Activated B cell treated with CpG ODN at 0.5 μM for 24 hours (primary cell): Measurements from ENCODE around the gene TNS2. TPM values are rescaled to one million over a fixed set of nuclear protein-coding genes. Genes with fewer than 3 reads are reported as not detected.
"Not testable (repeated sequence)": the region's sequence is repeated elsewhere in the genome, so short reads cannot be mapped to it uniquely, and the experiment has no call there.

Source experiments
- ATAC-seq: fragments of 200-7000 bp; cut with Tn5 transposase; one replicate; pipeline ENCODE4 v1.10.0; 2021; ENCODE audit warnings: low read depth, mild to moderate bottlenecking, moderate library complexity
- CTCF ChIA-PET: fragments of 350-600 bp; sonication (Branson Sonifier 250); formaldehyde crosslinking; loops from one replicate; lab custom pipeline; 2021; ENCODE audit warnings: antibody characterized with exemption; lab: Charles Lee
- POLR2A ChIA-PET: fragments of 350-600 bp; sonication (Branson Sonifier 250); formaldehyde crosslinking; loops from one replicate; lab custom pipeline; 2021; ENCODE audit warnings: antibody characterized with exemption; lab: Charles Lee
- DNase-seq: peaks from one replicate; pipeline ENCODE4 v3.0.0; 2022
- H3K27ac Mint-ChIP-seq: one replicate; pipeline ENCODE4 v1.8.0; 2020; ENCODE audit warnings: mixed read lengths
- H3K27me3 Mint-ChIP-seq: one replicate; pipeline ENCODE4 v1.8.0; 2021; ENCODE audit warnings: mixed read lengths
- H3K36me3 Mint-ChIP-seq: one replicate; pipeline ENCODE4 v1.8.0; 2021; ENCODE audit warnings: low read depth, mixed read lengths
- H3K4me1 Mint-ChIP-seq: one replicate; pipeline ENCODE4 v1.8.0; 2021; ENCODE audit warnings: mixed read lengths
- H3K4me3 Mint-ChIP-seq: one replicate; pipeline ENCODE4 v1.8.0; 2020; ENCODE audit warnings: mild to moderate bottlenecking, mixed read lengths
- H3K9me3 Mint-ChIP-seq: one replicate; pipeline ENCODE4 v1.8.0; 2020; ENCODE audit warnings: mixed read lengths
- CTCF ChIP-seq: fragments of 200-600 bp; IDR thresholded peaks from one replicate; pipeline ENCODE4 v1.8.0; 2022; ENCODE audit warnings: antibody characterized with exemption, mild to moderate bottlenecking
- intact Hi-C: fragments of 100-400 bp; cut with micrococcal nuclease; formaldehyde crosslinking; loops from one replicate; pipeline ENCODE4 v1.15.1; 2024
- total RNA-seq: library from RNA; stranded (reverse); gene quantifications from 2 replicates; pipeline ENCODE4 v1.2.3, GENCODE V29; 2022

Gene TNS2
- total RNA-seq, 1 donor from 2014 or later: 1.5 TPM

- Mint-ChIP-seq H3K4me1 (no peaks in the 10 kb centered on the region), H3K27me3 (no peaks in the 10 kb centered on the region), H3K9me3 (no peaks in the 10 kb centered on the region), H3K4me3 (no peak overlapping the region), H3K36me3 (peaks cover 76% of the 10 kb centered on the region), H3K27ac (no peak overlapping the region)
- ChIA-PET CTCF (no interaction called here), POLR2A (interaction anchor here (0.6 kb wide), 1 partner anchor 9 kb away, joined by 4 read pairs; no protein-coding TSS in a partner anchor)
- intact Hi-C loops: no loop called here
- no peak for DNase-seq
- no peak for TF ChIP-seq CTCF
- ATAC-seq: no peak
Observed at GRCh38 chr12:53031616-53032015, 18.2 kb upstream of the TNS2 start.

GRCh38 chr12:53033832-53034231 lies 16.0 kb upstream of the TNS2 start:
- intact Hi-C loops, H3K27ac Mint-ChIP-seq, H3K27me3 Mint-ChIP-seq, H3K4me3 Mint-ChIP-seq, H3K9me3 Mint-ChIP-seq, DNase-seq, POLR2A ChIA-PET, CTCF ChIA-PET, ATAC-seq, H3K4me1 Mint-ChIP-seq: not testable (repeated sequence)
- peaks cover 78% of the 10 kb centered on the region for H3K36me3 Mint-ChIP-seq

- CTCF ChIA-PET: no interaction called here
- no peak overlapping the region for H3K4me3 Mint-ChIP-seq
- POLR2A ChIA-PET: no interaction called here
- H3K9me3 Mint-ChIP-seq: no peaks in the 10 kb centered on the region
- no peak for TF ChIP-seq CTCF
- no peak for ATAC-seq
- H3K4me1 Mint-ChIP-seq: peaks cover 3% of the 10 kb centered on the region
- DNase-seq: no peak
- H3K27ac Mint-ChIP-seq: no peak overlapping the region
- peaks cover 78% of the 10 kb centered on the region for H3K36me3 Mint-ChIP-seq
- H3K27me3 Mint-ChIP-seq: no peaks in the 10 kb centered on the region
- intact Hi-C loops: no loop called here
Observed at GRCh38 chr12:53034459-53034858, 15.4 kb upstream of the TNS2 start.

GRCh38 chr12:53036802-53037201 lies 13.1 kb upstream of the TNS2 start:
- no peak for TF ChIP-seq CTCF
- POLR2A ChIA-PET: no interaction called here
- no peak overlapping the region for H3K4me3 Mint-ChIP-seq
- peaks cover 3% of the 10 kb centered on the region for H3K4me1 Mint-ChIP-seq
- H3K9me3 Mint-ChIP-seq: no peaks in the 10 kb centered on the region
- CTCF ChIA-PET: no interaction called here
- no peak for DNase-seq
- H3K36me3 Mint-ChIP-seq: peaks cover 81% of the 10 kb centered on the region
- no peaks in the 10 kb centered on the region for H3K27me3 Mint-ChIP-seq
- no peak overlapping the region for H3K27ac Mint-ChIP-seq
- ATAC-seq: no peak
- intact Hi-C loops: no loop called here

GRCh38 chr12:53039851-53040250 lies 10.0 kb upstream of the TNS2 start:
- Mint-ChIP-seq H3K27me3 (no peaks in the 10 kb centered on the region), H3K36me3 (peaks cover 70% of the 10 kb centered on the region), H3K4me1 (peaks cover 3% of the 10 kb centered on the region), H3K9me3 (no peaks in the 10 kb centered on the region), H3K27ac (no peak overlapping the region), H3K4me3 (no peak overlapping the region)
- DNase-seq (no peak), ATAC-seq (no peak)
- POLR2A ChIA-PET: interaction anchor here (1.0 kb wide), 1 partner anchor 8 kb away, joined by 4 read pairs; no protein-coding TSS in a partner anchor
- no peak for TF ChIP-seq CTCF
- intact Hi-C loops: loop anchor here (2.0 to 10.0 kb wide), 2 partner anchors 59 to 465 kb away; partner anchors contain the start of genes NPFF and TARBP2
- CTCF ChIA-PET: no interaction called here
